HG03095 (cell line): Measurements from ENCODE around the gene STX8.
"Not testable (repeated sequence)": the region's sequence is repeated elsewhere in the genome, so short reads cannot be mapped to it uniquely, and the experiment has no call there.

ENCODE experiments used
- ATAC-seq: cut with Tn5 transposase; IDR thresholded peaks from one replicate; pipeline ENCODE4 v1.9.1; 2021; ENCODE audit warnings: moderate library complexity; ENCODE audit not compliant: unreplicated experiment

Gene STX8

GRCh38 chr17:9557161-9557755 lies 18.4 kb downstream of the STX8 start:
- no peak for ATAC-seq

GRCh38 chr17:9554715-9555114 lies 20.9 kb downstream of the STX8 start:
- not testable (repeated sequence) for ATAC-seq

GRCh38 chr17:9553596-9553995 lies 22.0 kb downstream of the STX8 start:
- no peak for ATAC-seq

- no peak for ATAC-seq
These were observed 22.4 kb downstream of the STX8 start for GRCh38 chr17:9553181-9553580.

GRCh38 chr17:9549215-9549614 lies 26.4 kb downstream of the STX8 start:
- ATAC-seq: no peak

- ATAC-seq: no peak
These were observed 31.4 kb downstream of the STX8 start for GRCh38 chr17:9544221-9544620.

GRCh38 chr17:9541718-9542117 lies 33.9 kb downstream of the STX8 start:
- no peak for ATAC-seq

GRCh38 chr17:9538626-9539025 lies 37.0 kb downstream of the STX8 start:
- no peak for ATAC-seq

- no peak for ATAC-seq
These were observed 38.3 kb downstream of the STX8 start for GRCh38 chr17:9537177-9537776.

GRCh38 chr17:9536061-9536460 lies 39.6 kb downstream of the STX8 start:
- no peak for ATAC-seq

- no peak for ATAC-seq
These were observed 42.2 kb downstream of the STX8 start for GRCh38 chr17:9533441-9533840.

GRCh38 chr17:9532715-9533114 lies 42.9 kb downstream of the STX8 start:
- no peak for ATAC-seq

GRCh38 chr17:9531034-9531433 lies 44.6 kb downstream of the STX8 start:
- no peak for ATAC-seq

- ATAC-seq: no peak
These were observed 46.5 kb downstream of the STX8 start for GRCh38 chr17:9529033-9529700.

- ATAC-seq: no peak
These were observed 47.8 kb downstream of the STX8 start for GRCh38 chr17:9527788-9528187.

GRCh38 chr17:9522074-9522473 lies 53.5 kb downstream of the STX8 start:
- ATAC-seq: no peak

GRCh38 chr17:9521062-9521461 lies 54.6 kb downstream of the STX8 start:
- ATAC-seq: no peak

- no peak for ATAC-seq
These were observed 55.0 kb downstream of the STX8 start for GRCh38 chr17:9520649-9521048.

GRCh38 chr17:9519583-9520272 lies 55.9 kb downstream of the STX8 start:
- ATAC-seq: no peak

GRCh38 chr17:9517396-9517795 lies 58.2 kb downstream of the STX8 start:
- ATAC-seq: no peak

GRCh38 chr17:9513266-9513665 lies 62.4 kb downstream of the STX8 start:
- ATAC-seq: no peak
